NCI-H510A treated with DMSO at 0.1 percent for 48 hours (cell line): Measurements from ENCODE around the gene C1orf52.

ENCODE experiments used
- DNase-seq: peaks from one replicate; lab custom pipeline; 2025; lab: John Stamatoyannopoulos, UW

C1orf52 gene

DNA sequence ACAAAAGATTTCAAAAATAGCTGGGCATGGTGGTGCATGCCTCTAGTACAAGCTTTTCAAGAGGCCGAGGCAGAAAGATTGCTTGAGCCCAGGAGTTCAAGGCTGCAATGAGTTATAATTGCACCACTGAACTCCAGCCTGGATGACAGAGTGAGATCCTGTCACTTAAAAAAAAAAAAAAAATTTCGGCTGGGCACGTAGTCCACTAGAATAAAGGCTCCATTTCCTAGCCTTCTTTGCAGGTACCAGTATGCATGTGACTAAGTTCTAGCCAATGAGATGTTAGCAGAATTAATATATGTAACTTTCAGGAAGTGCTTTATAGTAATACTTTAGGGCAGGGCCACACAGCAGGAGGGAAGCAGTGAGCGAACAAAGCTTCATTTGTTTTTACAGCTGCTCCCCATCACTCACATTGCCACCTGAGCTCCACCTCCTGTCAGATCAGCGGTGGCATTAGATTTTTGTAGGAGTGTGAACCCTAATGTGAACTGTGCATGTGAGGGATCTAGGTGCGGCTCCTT lies 29.8 kb downstream of the C1orf52 start:
- DNase-seq, result peak; percentile 99

DNA sequence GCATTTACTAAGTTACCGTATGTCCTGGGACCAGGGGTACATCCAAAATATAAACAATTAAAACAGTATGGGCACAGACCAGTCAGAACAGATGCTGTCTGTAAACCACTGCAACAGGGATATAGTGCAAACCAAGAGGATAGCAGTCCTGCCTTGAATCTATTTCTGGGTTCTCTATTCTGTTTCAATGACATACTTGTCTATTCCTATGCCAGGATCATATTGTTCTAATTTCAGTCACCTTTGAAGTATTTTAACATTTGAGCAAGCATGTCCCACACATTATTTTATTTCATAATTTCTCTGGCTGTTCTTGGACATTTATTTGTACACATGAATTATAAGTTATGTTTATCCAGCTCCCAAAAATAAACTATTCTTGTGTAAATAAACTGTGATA lies 30.5 kb downstream of the C1orf52 start:
- no peak for DNase-seq

DNA sequence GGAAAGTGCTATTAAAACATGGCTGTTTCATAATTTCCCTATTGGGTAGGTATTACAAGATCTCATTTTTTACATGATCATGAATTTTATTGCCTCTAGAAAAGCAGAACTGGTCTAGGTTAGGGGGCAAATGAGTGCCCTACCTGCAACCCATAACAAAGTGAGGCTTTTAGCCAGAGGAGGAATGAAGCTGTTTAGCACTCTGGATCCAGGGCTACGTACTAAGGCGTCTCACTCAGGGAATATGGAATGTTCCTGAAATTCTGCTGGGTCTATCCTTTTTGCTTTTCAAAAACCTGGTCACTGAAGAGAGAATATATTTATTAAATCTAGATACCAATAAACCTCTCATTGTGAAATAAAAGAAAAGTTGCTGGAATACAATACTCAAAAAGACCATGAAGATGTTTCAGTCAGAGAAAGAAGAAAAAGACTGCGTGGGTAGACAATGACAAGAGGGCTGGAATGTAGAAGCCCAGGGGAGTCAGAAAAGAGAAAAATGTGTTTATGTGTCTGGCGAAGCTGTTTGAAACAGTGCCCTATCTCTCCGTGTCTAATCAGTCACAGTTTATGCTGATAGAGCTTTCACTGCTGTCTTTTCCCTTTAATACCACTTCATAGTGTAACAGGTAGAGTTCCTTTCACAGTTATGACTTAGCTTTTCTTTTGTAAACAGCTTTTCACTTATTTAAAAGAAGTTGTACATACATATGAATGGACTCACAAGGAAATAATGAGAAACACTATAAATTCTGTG lies 33.7 kb downstream of the C1orf52 start:
- peak; percentile 74 for DNase-seq

DNA sequence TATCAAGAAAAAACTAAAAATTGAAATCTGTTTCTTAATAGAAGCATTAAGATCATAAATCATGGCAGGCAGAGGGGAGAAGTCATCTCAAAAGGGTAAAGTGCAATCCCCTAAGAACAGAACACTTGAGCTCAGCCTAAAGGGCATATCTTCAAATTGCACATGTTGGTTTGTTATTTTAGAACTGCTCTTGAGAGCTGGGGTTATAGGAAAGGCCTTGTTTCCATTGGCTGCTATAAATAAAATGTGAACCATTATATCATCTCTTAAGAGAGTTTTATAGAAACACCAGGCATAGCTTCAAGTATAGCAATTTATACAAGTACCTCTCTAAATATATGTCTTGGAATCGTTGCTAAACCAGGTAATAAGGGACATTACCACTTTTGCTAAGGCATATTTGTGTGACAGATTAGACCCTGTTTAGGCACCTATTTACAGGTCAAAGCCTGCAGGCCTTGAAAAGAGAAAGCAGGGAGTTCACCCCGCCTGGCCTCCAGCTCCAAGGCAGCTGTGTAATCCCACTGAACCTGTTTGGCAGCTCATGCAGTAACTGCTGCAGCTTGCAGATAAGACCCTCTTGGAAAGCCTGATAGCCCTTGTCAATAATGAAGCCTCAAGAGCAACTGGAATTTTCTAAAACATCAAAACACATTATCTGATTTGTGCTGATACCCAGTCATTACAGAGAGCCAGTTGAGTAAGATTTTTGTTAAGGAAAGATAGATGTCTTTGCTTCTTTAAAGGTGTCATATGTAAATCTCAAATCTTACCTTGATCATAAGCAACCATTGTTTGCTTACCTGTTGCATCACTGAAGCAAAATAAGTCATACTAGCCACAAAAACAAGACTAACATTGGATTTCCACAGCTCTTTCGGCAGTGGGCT lies 34.5 kb downstream of the C1orf52 start:
- peak; percentile 100 for DNase-seq

DNA sequence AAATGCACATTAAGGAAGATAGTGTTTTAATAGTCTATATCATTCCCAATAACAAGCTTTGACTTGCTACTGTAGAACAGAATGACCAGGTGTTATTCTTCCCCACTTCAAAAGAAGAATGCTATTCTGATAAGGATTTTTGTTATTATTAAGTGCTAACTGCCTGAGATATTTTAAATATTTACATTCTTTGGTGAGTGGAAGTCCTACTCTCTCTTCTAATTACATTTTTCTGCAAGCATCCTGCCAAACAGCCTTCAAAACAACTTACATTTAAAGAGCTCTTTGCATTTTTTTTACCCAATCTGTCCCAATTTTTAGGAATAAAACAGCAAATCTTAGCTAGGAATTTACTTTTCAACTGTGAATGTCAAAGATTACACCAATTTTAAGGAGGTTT lies 35.2 kb downstream of the C1orf52 start:
- no peak for DNase-seq

DNA sequence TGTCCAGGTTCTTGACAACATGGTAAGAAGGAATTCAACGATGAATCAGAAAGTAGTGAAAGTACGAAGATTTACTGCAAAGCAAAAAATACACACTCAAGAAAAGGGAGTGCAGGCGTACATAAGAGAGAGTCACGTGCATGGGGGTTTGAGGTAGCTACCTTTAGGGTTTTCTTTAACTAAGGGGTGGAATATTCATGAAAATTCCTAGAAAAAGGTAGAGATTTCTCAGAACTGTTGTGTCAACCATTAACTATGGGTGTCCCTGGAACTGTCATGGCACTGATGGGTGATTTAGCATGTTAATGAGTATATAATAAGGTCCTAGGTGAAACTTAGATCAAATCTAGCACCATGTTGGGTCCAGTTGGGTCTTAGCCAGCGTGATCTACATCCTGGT lies 36.1 kb downstream of the C1orf52 start:
- DNase-seq, result no peak

DNA sequence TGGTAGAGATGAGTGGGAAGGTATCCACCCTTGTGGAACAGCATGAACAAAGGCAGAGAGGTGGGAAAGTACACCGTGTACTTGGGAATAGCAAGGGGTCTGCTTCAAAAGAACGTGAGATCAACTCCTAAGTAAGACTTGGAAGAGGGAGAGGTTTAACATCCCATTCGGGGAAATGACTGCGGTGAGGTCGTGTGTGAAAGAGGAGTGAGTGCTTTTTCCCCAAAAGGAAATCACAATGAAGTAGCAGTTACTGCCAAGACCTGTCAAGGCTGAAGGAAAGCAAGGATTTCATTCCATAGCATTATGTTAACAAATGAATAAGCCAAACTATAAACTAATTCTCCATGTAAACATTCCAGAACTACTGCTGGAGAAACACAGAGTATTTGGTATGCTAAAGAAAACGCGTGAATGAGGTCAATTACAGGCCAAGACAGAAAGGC lies 38.7 kb downstream of the C1orf52 start:
- no peak for DNase-seq

DNA sequence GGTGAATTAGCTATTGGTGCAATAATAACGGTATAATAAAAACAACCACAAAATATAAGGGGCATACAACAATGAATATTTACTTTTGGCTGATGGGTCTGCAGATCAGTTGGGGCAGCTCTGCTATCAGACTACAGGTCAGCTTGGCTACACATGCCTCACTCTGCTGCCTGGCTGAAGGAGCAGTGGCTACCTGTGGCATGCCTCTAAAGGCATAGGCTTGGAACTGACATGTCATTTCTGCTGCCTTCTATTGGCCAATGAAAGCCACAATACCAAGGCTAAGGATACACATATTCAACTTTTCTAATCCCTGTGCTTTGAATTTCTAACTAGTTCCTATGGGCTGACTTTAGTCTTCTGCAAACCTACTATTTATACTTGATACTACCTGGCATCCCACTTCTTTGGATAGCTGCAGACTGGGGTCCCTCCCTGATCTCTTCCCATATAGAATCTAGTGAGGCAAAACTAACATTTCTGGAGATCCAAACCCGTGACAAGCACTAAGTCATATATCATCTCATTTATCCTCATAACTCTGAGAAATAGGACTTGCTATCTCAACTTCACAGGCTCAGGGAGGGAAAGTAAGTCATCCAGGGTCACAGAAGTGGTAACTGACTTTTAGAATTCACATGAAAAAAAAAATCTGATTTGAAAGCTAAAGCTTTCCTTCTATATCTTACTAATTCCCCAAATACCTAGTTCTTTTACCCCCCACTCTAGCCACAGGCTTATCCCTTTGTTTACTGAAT lies 39.4 kb downstream of the C1orf52 start:
- no peak for DNase-seq

DNA sequence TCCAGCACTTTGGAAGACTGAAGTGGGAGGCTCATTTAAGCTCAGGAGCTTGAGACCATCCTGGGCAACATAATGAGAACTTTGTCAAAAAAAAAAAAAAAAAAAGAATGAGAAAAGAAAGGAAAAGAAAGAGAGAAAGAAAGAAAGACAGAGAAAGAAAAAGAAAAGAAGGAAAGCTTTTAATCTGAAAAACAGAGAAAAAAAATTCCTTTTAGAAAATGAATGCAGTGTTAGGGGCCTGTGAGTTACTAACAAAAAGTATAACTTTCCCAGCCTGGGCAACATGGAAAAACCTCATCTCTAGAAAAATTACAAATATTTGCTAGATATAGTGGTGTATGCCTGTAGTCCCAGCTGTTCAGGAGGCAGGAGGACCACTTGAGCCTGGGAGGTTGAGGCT lies 42.8 kb downstream of the C1orf52 start:
- no peak for DNase-seq

DNA sequence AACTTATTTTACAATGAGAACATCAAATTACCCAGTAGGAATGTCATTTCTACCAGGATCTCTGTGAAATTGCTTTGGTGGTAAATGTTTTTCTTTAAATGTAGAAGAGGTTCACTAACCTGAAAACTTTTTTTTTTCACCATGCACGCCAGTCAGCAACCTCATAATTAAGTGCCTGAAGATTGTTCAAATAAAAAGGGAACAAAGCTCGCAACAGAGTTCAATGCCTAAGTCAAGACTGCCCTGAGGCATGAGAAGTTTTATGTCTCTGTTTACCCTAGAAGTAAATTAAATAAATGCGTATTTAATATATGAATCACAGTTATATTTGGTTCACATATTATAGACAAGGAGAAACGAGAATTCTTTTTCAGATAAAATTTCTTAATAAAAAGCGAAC lies 44.8 kb downstream of the C1orf52 start:
- no peak for DNase-seq

DNA sequence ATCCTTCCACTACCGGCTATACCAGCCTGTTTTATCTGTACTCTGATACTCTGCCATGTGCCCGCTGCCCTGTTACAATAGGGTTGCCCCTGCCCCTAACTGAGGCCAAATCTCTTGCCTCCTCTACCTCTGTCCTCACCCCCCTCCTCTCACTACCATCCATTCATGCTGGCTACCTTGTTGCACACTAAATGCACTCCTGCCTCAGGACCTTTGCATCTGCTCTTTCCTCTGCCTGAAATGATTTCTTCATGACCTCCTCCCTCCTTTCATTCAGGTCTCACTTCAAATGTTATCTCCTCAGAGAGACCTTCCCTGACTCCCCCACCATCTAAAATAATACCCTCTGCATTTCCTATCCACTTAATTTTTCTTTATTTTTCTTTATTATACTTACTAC lies 51.0 kb downstream of the C1orf52 start:
- no peak for DNase-seq

DNA sequence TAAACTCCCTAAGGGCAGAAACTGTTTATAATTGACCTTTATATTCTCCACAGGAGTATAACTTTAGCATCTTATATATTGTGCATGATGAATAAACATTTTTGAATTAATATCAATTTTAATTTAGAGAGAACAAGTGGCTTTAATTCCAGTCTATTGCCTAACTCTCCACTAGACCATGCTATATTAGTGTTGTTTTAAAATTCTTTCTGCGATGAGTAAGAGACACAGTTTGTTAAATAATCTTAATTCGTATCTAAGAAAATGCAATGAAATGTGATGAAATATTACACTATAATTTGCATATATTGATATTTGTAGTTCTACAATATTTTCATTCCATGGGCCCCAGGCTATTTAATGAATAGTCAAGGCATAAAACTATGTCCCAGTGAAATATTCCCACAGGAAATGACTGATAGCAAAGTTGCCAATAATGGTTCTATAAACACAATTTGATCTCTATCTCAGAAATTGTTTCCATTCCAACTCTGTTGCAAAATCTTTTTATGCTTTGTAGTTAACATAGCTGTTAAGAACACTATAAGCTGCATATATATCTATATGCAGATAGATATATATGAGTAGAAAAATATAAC lies 55.8 kb downstream of the C1orf52 start:
- DNase-seq, result no peak

DNA sequence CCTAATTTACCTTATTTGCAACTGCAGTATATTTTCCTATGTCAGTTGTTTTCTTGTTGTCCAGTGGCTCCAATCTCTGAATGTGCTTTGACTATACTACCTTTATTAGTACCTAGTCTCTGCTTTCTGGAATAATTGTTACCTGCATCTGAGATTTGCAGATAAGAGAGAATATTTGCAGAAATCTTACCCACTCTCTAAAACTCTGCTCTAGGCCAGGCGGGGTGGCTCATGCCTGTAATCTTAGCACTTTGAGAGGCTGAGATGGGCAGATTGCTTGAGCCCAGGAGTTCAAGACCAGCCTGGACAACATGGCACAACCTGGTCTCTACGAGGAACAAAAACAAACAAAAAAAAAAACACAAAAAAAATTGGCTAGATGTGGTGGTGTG lies 56.6 kb downstream of the C1orf52 start:
- no peak for DNase-seq

DNA sequence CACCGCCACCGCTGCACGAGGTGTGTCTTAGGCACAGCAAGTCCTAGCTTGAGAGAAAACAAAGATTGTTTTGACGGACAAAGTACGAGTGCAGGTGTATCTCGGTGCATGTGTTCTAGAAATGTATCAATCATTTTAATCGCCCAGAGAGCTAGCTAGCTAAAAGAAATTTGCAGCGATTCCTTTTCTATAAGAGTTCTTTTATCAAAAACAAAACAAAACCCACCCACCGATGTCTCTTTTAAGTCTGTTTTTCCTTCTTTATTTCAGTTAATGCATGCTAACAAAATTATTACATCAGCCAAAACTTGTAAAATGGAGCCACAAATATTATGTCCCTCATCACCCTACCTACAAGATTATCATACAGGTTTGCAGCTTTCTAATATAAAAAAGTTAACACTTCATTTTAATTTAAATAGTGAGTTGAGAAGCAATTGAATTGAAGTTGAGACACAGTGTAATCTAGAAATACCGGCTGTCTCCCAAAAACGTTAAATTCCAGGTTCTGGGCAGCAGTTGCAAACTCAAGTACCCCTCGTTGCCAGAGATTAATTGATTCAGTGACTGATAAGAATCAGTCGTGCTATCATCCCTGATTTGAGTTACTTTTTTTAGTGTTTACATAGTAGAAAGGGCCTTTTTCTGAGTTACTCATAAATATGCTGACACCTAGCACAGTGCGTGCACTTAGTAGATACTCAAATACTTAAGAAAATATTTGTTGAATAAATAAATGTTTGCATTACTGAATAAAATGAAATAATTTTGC lies 57.2 kb downstream of the C1orf52 start:
- peak; percentile 57 for DNase-seq

DNA sequence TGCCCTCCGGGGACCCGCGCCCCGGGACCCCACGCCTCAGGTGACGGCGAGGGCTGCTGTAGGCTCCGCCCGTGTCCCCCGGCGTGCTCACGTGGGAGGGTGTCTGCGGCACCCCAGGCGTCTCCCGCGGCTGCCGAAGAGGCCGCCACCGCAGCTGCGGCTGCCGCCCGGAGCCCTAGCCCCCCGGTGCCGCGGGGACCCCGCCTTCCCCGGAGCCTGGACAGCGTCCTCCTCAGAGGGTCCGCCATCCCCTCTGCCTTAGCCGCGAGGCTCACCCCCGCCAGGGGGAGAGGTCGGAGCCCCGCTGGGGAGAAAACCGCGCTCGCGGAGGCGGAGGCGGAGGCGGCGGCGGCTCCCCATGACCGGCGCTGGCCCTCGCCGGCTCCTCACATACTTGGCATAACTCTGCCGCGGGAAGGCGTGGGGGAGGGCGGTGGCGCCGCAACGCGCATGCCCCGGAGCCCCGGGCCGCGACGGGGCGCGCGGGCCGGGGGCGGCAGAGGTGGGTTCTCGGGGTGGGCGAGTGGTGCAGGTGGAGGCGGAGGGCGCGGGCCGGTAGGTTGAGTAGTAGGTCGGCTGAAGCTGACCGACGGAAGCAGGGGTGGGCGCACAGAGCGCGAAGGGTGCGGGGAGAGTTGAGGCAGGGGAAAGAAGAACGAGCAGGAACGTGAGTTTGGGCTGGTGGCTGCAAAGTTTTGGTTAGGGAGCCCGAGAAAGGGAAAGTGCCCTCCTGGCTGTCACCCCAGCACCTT lies 57.9 kb downstream of the C1orf52 start:
- DNase-seq, result peak; percentile 74

DNA sequence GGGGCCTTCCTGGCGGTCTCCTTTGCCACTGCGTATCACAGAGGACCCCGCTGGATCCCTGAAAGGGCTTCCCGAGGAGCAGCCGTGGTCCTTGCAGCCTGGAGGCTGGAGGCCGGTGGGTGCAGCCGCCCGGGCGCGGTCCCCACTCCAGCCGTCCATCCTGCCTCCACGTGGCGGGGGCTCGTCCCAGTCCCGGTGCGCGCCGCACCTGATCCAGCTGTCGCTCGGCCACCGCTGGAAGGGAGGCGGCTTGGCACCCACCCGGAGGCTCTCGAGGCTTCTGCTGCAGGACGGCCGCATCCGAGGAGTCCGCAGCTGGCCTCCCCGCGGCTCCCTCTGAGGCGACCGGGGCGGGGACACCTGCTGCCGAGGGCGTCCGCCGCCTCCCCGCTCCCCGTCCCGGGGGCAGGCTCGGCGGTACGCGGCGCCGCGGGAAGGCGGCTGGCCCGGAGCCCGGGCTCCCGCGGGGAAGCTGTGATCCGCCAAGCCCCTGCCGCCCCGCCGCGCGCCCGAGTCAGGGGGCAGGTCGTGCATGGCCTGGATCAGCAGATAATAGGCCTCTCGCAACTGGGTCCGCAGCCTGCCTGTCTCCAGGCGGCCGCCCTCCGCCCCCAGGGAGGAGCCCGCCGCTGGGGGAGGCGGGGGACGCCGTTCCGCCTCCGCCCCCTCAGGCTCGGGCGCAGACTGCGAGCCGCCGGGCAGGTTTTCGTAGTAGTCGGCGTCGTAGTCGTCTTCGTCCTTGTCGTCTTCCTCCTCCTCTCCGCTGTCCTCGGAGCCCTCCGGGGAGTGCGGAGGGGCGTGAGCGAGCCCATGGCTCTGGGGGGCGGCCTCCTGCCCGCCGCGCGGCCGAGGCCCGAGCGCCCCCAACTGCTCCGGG lies 58.8 kb downstream of the C1orf52 start, which contains the start of gene SYDE2:
Gene SYDE2 (minus strand): TSS at position 554 of the 877 bp plus-strand sequence. CDS start 20 bp downstream, at position 534.
- DNase-seq, result peak; percentile 93
